Activated CD8-positive, alpha-beta memory T cell treated with anti-CD3 and anti-CD28 coated beads, Interleukin-2, amount 50 U/mL, for 24 hours (primary cell): ENCODE measurements around the gene UMAD1.

Experiments used
- DNase-seq: peaks from one replicate; pipeline ENCODE4 v3.0.0-alpha.2; 2020; ENCODE audit errors: extremely low read depth

Gene UMAD1

DNA sequence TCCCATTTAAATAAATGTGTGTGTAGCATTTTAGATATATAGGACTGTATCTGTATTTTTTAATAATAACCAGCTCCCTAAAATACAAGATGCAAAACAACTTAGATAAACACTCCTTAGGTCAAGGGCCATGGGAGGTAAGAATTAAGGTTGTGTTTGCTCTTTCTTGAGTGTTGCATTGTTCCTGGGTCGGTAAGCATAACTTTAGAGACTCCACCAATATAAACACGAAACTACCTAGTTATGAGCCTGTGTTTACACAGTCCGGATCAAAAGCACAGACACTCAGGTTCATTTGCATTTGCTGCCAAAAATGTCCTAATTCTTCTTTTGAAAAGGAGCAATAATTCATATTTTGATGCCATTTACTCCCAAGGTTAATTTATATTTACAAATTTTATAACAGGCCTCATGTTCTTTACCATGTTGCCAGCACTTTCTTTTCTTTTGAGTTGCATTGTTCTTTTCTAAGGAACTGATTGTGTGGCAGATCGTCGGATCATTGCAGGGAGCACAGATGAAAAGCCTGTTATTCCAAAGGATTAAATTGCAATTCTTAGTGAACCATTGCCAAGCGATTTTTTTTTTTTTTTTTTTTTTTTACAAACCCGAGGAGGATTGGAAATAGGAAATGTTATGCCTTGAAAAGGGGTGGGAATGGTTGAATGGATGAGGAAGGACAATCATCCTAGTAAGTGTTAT, 282.3 kb downstream of the UMAD1 start:
- DNase-seq = no peak

- DNase-seq = no peak
These were observed 283.3 kb downstream of the UMAD1 start for GRCh38 chr7:7923818-7924217.

DNA sequence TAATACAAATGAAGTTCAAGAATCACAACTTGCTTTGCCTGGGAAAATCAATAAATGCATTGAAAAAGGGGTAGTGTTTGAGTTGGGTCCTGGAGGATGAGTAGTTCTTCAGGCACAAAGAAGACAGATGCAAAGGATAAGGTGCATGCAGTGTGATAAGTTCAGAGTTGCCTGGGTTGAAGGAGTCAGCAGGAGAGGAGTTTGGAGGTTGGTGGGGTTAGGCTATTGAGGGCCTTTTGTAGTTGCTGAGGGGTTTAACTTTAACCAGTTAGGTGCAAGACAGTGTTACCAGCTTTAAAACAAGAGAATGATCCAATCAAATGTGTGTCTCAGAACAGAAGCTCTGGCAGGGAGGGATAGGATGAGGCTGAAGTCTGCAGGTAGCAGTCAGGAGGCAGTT, 283.8 kb downstream of the UMAD1 start:
- no peak for DNase-seq
